IMR-90 (cell line): ENCODE data around the gene CMPK2. TPM values are rescaled to one million over a fixed set of nuclear protein-coding genes. Genes with fewer than 3 reads are reported as not detected.

Experiments
- ATAC-seq: fragments of 200-7000 bp; cut with Tn5 transposase; 2 replicates; pipeline ENCODE4 v1.9.1; 2020; ENCODE audit warnings: low read depth, mild to moderate bottlenecking, moderate library complexity
- BruUV-seq: library from RNA; stranded (reverse); fragments of 400-500 nt; replicated peaks from 2 replicates; lab custom pipeline; 2021; lab: Mats Ljungman, UMichigan
- CTCF ChIA-PET: fragments of 300-600 bp; formaldehyde crosslinking; extraction: SDS; loops from one replicate; lab custom pipeline; 2021; ENCODE audit warnings: antibody characterized with exemption; lab: Yijun Ruan, JAX
- POLR2A ChIA-PET: fragments of 300-600 bp; sonication (Branson Sonifier 250); formaldehyde crosslinking; loops from one replicate; lab custom pipeline; 2022; ENCODE audit warnings: antibody characterized with exemption; ENCODE audit not compliant: unreplicated experiment; lab: Charles Lee
- DNase-seq: peaks from one replicate; pipeline ENCODE4 v3.0.0; 2013
- H2AFZ ChIP-seq: replicated peaks from 2 replicates; pipeline ENCODE3; 2013; ENCODE audit warnings: low read length, mild to moderate bottlenecking; ENCODE audit not compliant: poor library complexity
- H2AK5ac ChIP-seq: 2 replicates; pipeline ENCODE4 v1.6.1; 2013; ENCODE audit warnings: low read depth, low read length, inconsistent platforms
- H2AK9ac ChIP-seq: replicated peaks from 2 replicates; pipeline ENCODE3; 2013; ENCODE audit warnings: mild to moderate bottlenecking, low read depth, low read length, moderate library complexity; ENCODE audit not compliant: poor library complexity
- H2BK120ac ChIP-seq: 2 replicates; pipeline ENCODE4 v1.6.1; 2013; ENCODE audit warnings: low read depth, low read length, inconsistent platforms
- H2BK15ac ChIP-seq: 3 replicates; pipeline ENCODE4 v1.6.1; 2013; ENCODE audit warnings: low read depth, low read length, inconsistent platforms
- H2BK20ac ChIP-seq: 2 replicates; pipeline ENCODE4 v1.6.1; 2013; ENCODE audit warnings: low read depth, mild to moderate bottlenecking, inconsistent platforms, low read length, moderate library complexity
- H2BK5ac ChIP-seq: 2 replicates; pipeline ENCODE4 v1.6.1; 2013; ENCODE audit warnings: mild to moderate bottlenecking, low read depth, low read length, inconsistent platforms; ENCODE audit not compliant: poor library complexity, severe bottlenecking
- H3K14ac ChIP-seq: replicated peaks from 2 replicates; pipeline ENCODE4 v1.6.1; 2013; ENCODE audit warnings: low read depth, low read length, inconsistent platforms
- H3K18ac ChIP-seq: 2 replicates; pipeline ENCODE4 v1.6.1; 2013; ENCODE audit warnings: low read depth, low read length, control low read depth
- H3K23ac ChIP-seq: 2 replicates; pipeline ENCODE4 v1.6.1; 2013; ENCODE audit warnings: low read depth, low read length, inconsistent platforms
- H3K27ac ChIP-seq: 2 replicates; pipeline ENCODE4 v1.5.1; 2013; ENCODE audit warnings: mild to moderate bottlenecking, control low read depth, low read length; ENCODE audit not compliant: insufficient read depth
- H3K27me3 ChIP-seq: 2 replicates; pipeline ENCODE4 v1.6.1; 2013; ENCODE audit warnings: low read length; ENCODE audit not compliant: control insufficient read depth, insufficient read depth
- H3K36me3 ChIP-seq: 2 replicates; pipeline ENCODE4 v1.6.1; 2013; ENCODE audit warnings: low read length, mixed read lengths; ENCODE audit not compliant: control insufficient read depth, insufficient read depth
- H3K4ac ChIP-seq: 2 replicates; pipeline ENCODE4 v1.6.1; 2013; ENCODE audit warnings: low read depth, low read length, inconsistent platforms
- H3K4me1 ChIP-seq: 2 replicates; pipeline ENCODE4 v1.6.1; 2013; ENCODE audit warnings: low read length, mixed read lengths; ENCODE audit not compliant: control insufficient read depth, insufficient read depth
- H3K4me2 ChIP-seq: 2 replicates; pipeline ENCODE4 v1.6.1; 2013; ENCODE audit warnings: low read depth, mild to moderate bottlenecking, control low read depth, low read length, moderate library complexity
- H3K4me3 ChIP-seq: 2 replicates; pipeline ENCODE4 v1.5.1; 2013; ENCODE audit warnings: low read depth, mild to moderate bottlenecking, control low read depth, low read length, moderate library complexity; ENCODE audit not compliant: insufficient read depth
- H3K56ac ChIP-seq: 2 replicates; pipeline ENCODE4 v1.6.1; 2013; ENCODE audit warnings: low read length, inconsistent platforms; ENCODE audit not compliant: insufficient read depth; ENCODE audit errors: extremely low read depth
- H3K79me1 ChIP-seq, 2 experiments: 2 replicates each; pipeline ENCODE4 v1.6.1; 2013; ENCODE audit warnings: low read length in 2 of 2, inconsistent platforms in 1 of 2, low read depth in 1 of 2
- H3K9ac ChIP-seq: 2 replicates; pipeline ENCODE4 v1.6.1; 2013; ENCODE audit warnings: low read depth, low read length, control low read depth
- H3K9me1 ChIP-seq: 2 replicates; pipeline ENCODE4 v1.6.1; 2013; ENCODE audit warnings: low read length, inconsistent platforms; ENCODE audit not compliant: insufficient read depth
- H3K9me3 ChIP-seq: 2 replicates; pipeline ENCODE4 v1.6.1; 2013; ENCODE audit warnings: low read length; ENCODE audit not compliant: control insufficient read depth, insufficient read depth
- H4K20me1 ChIP-seq: 2 replicates; pipeline ENCODE4 v1.6.1; 2013; ENCODE audit warnings: low read length, inconsistent platforms; ENCODE audit not compliant: insufficient read depth
- H4K5ac ChIP-seq: 2 replicates; pipeline ENCODE4 v1.6.1; 2013; ENCODE audit warnings: mild to moderate bottlenecking, low read depth, low read length, control low read depth
- H4K8ac ChIP-seq, 2 experiments: 2 replicates each; pipeline ENCODE4 v1.6.1; 2013; ENCODE audit warnings: low read depth in 2 of 2, low read length in 2 of 2, control low read depth in 1 of 2, inconsistent platforms in 1 of 2
- H4K91ac ChIP-seq: 2 replicates; pipeline ENCODE4 v1.6.1; 2013; ENCODE audit warnings: low read depth, low read length, inconsistent platforms; ENCODE audit not compliant: insufficient read depth
- BHLHE40 ChIP-seq: fragments of 150-350 bp; IDR thresholded peaks from 2 replicates; pipeline ENCODE4 v1.6.1; 2016; ENCODE audit warnings: mild to moderate bottlenecking, low read depth, low read length
- CEBPB ChIP-seq: IDR thresholded peaks from 2 replicates; pipeline ENCODE4 v1.6.1; 2012; ENCODE audit warnings: low read depth, low read length, improper control_type of control experiment
- CHD1 ChIP-seq: IDR thresholded peaks from 2 replicates; pipeline ENCODE4 v1.6.1; 2012; ENCODE audit warnings: low read depth, low read length, improper control_type of control experiment
- ELK1 ChIP-seq: fragments of 150-350 bp; IDR thresholded peaks from 2 replicates; pipeline ENCODE4 v1.6.1; 2016; ENCODE audit warnings: low read depth, mild to moderate bottlenecking, low read length, moderate library complexity, borderline replicate concordance
- FOS ChIP-seq: fragments of 150-350 bp; IDR thresholded peaks from 2 replicates; pipeline ENCODE4 v1.6.1; 2016; ENCODE audit warnings: low read depth, low read length
- MAFK ChIP-seq: IDR thresholded peaks from 2 replicates; pipeline ENCODE4 v1.6.1; 2012; ENCODE audit warnings: low read depth, low read length, improper control_type of control experiment
- MAZ ChIP-seq: IDR thresholded peaks from 2 replicates; pipeline ENCODE4 v1.6.1; 2012; ENCODE audit warnings: low read depth, mild to moderate bottlenecking, low read length, improper control_type of control experiment, moderate library complexity, borderline replicate concordance
- MXI1 ChIP-seq: IDR thresholded peaks from 2 replicates; pipeline ENCODE4 v1.6.1; 2012; ENCODE audit warnings: low read depth, mild to moderate bottlenecking, low read length, moderate library complexity, borderline replicate concordance
- NFE2L2 ChIP-seq: fragments of 150-350 bp; IDR thresholded peaks from 2 replicates; pipeline ENCODE4 v1.6.1; 2016; ENCODE audit warnings: low read depth, mild to moderate bottlenecking, low read length
- POLR2A ChIP-seq: IDR thresholded peaks from 2 replicates; pipeline ENCODE4 v1.6.1; 2012; ENCODE audit warnings: mild to moderate bottlenecking, low read depth, low read length
- RAD21 ChIP-seq: IDR thresholded peaks from 2 replicates; pipeline ENCODE4 v1.6.1; 2012; ENCODE audit warnings: low read length, improper control_type of control experiment
- RCOR1 ChIP-seq: IDR thresholded peaks from 2 replicates; pipeline ENCODE4 v1.6.1; 2012; ENCODE audit warnings: mild to moderate bottlenecking, low read length, improper control_type of control experiment; ENCODE audit not compliant: insufficient replicate concordance
- RFX5 ChIP-seq: IDR thresholded peaks from 2 replicates; pipeline ENCODE4 v1.8.0; 2012; ENCODE audit warnings: low read depth, mild to moderate bottlenecking, low read length, moderate library complexity
- SMC3 ChIP-seq: fragments of 150-350 bp; IDR thresholded peaks from 2 replicates; pipeline ENCODE4 v1.6.1; 2016; ENCODE audit warnings: low read depth, mild to moderate bottlenecking, antibody characterized with exemption, low read length, moderate library complexity
- USF2 ChIP-seq: fragments of 150-350 bp; IDR thresholded peaks from 2 replicates; pipeline ENCODE4 v1.6.1; 2017; ENCODE audit warnings: mild to moderate bottlenecking, antibody characterized with exemption, low read length, low read depth
- WGBS, 2 experiments: methylation state at CpG; one replicate each; pipeline versions ENCODE4 v1.1.5 to v1.1.7; 2013; ENCODE audit warnings: missing lambda C conversion rate in 2 of 2; ENCODE audit not compliant: insufficient read length in 1 of 2; ENCODE audit errors: extremely low coverage in 2 of 2; 5-methylcytosine and 5-hydroxymethylcytosine counted together
- dilution Hi-C: fragments of 300-500 bp; cut with HindIII; formaldehyde crosslinking; loops from one replicate; pipeline ENCODE4 v1.14.3; 2018; ENCODE audit warnings: low sequenced_read_pairs; ENCODE audit not compliant: unreplicated experiment
- in situ Hi-C: fragments of 300-500 bp; cut with MboI; formaldehyde crosslinking; loops from 3 replicates; pipeline ENCODE4 v1.14.3; 2019; ENCODE audit warnings: low sequenced_read_pairs, inconsistent platforms, mixed read lengths
- intact Hi-C: fragments of 100-400 bp; cut with micrococcal nuclease; formaldehyde crosslinking; loops from 2 replicates; pipeline ENCODE4 v1.10.0; 2022
- polyA plus RNA-seq, 3 experiments: library from polyadenylated mRNA; depleted of rRNA; stranded (reverse); fragments of >200 nt; gene quantifications; 2 replicates each; pipeline ENCODE4 v1.2.3, GENCODE V29; 2012; ENCODE audit warnings: low replicate concordance in 1 of 3
- total RNA-seq: library from RNA; depleted of rRNA; stranded (reverse); fragments of >200 nt; gene quantifications from 2 replicates; pipeline ENCODE4 v1.2.3, GENCODE V29; 2012
- TF ChIP-seq, protein P1 (sequence below): conservative IDR thresholded peaks from 2 replicates; pipeline ENCODE4 v1.5.1; 2012; ENCODE audit warnings: mild to moderate bottlenecking, low read depth, low read length, improper control_type of control experiment

Gene CMPK2
- total and polyA plus RNA-seq, 2 of the 4 experiments (the other 2 are of a cell fraction): 0.03 to 0.18 TPM

GRCh38 chr2:6832596-6833299 is 33.0 kb downstream of the CMPK2 start:
- Histone ChIP-seq H3K36me3 (no peaks in the 10 kb centered on the region), H3K56ac (no peak overlapping the region), H3K27ac (no peak overlapping the region), H3K14ac (no peak overlapping the region), H4K5ac (no peak overlapping the region), H3K4ac (no peak overlapping the region), H4K91ac (no peak overlapping the region), H3K9me3 (no peaks in the 10 kb centered on the region; the same call in 1 of the 2 replicates), H2AFZ (no peak overlapping the region), H3K9me1 (no peaks in the 10 kb centered on the region), H3K79me1 (no peaks in the 10 kb centered on the region), H3K18ac (no peak overlapping the region), H2BK15ac (no peak overlapping the region), H2AK9ac (no peak overlapping the region), H3K23ac (no peak overlapping the region), H4K20me1 (no peaks in the 10 kb centered on the region), H3K9ac (no peak overlapping the region), H3K4me1 (0 out of 2 replicates have a peak, but pooled peaks cover 1% of the 10 kb centered on the region), H2BK20ac (no peak overlapping the region), H4K8ac (no peak overlapping the region), H2AK5ac (no peak overlapping the region), H2BK120ac (no peak overlapping the region), H3K27me3 (no peaks in the 10 kb centered on the region), H3K4me3 (no peak overlapping the region), H2BK5ac (no peak overlapping the region), H3K4me2 (no peak overlapping the region)
- ChIA-PET POLR2A (interaction anchor here (0.7 kb wide), 1 partner anchor 24 kb away, joined by 9 read pairs; no protein-coding TSS in a partner anchor), CTCF (no interaction called here)
- TF ChIP-seq FOS (no peak), POLR2A (no peak), RAD21 (no peak), RCOR1 (no peak), SMC3 (no peak), CEBPB (no peak), CHD1 (no peak), ELK1 (no peak), BHLHE40 (no peak), NFE2L2 (no peak), MXI1 (no peak), USF2 (no peak), RFX5 (no peak), MAZ (no peak), MAFK (no peak)
- TF ChIP-seq, protein P1, sequence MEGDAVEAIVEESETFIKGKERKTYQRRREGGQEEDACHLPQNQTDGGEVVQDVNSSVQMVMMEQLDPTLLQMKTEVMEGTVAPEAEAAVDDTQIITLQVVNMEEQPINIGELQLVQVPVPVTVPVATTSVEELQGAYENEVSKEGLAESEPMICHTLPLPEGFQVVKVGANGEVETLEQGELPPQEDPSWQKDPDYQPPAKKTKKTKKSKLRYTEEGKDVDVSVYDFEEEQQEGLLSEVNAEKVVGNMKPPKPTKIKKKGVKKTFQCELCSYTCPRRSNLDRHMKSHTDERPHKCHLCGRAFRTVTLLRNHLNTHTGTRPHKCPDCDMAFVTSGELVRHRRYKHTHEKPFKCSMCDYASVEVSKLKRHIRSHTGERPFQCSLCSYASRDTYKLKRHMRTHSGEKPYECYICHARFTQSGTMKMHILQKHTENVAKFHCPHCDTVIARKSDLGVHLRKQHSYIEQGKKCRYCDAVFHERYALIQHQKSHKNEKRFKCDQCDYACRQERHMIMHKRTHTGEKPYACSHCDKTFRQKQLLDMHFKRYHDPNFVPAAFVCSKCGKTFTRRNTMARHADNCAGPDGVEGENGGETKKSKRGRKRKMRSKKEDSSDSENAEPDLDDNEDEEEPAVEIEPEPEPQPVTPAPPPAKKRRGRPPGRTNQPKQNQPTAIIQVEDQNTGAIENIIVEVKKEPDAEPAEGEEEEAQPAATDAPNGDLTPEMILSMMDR: no peak
- dilution Hi-C loops: no loop called here
- in situ Hi-C loops: no loop called here
- ATAC-seq (no peak), DNase-seq (no peak)
- intact Hi-C loops: no loop called here
- WGBS, 2 experiments: no CpG with 5 or more reads among the region's 2 CpGs
- BruUV-seq: no TSS peak
